HG03342 (cell line): ENCODE measurements around the gene PRCD.

Source experiments
- ATAC-seq: cut with Tn5 transposase; IDR thresholded peaks from one replicate; pipeline ENCODE4 v1.9.1; 2021; ENCODE audit warnings: mild to moderate bottlenecking, moderate library complexity; ENCODE audit not compliant: unreplicated experiment

PRCD gene

GRCh38 chr17:76538281-76538931 lies 1.4 kb upstream of the PRCD start:
- ATAC-seq, result no peak

- ATAC-seq, result no peak
Observed at GRCh38 chr17:76538941-76539570, 788 bp upstream of the PRCD start.

- no peak for ATAC-seq
Observed at GRCh38 chr17:76540381-76541300, 797 bp downstream of the PRCD start.

GRCh38 chr17:76541739-76542454 lies 2.1 kb downstream of the PRCD start:
- ATAC-seq, result no peak

GRCh38 chr17:76542566-76542971 lies 2.7 kb downstream of the PRCD start:
- no peak for ATAC-seq

GRCh38 chr17:76542984-76543383 lies 3.1 kb downstream of the PRCD start:
- no peak for ATAC-seq

- no peak for ATAC-seq
Observed at GRCh38 chr17:76543482-76543825, 3.6 kb downstream of the PRCD start.

- ATAC-seq, result no peak
Observed at GRCh38 chr17:76543826-76544545, 4.1 kb downstream of the PRCD start.

- no peak for ATAC-seq
Observed at GRCh38 chr17:76544546-76545365, 4.9 kb downstream of the PRCD start.

- ATAC-seq, result no peak
Observed at GRCh38 chr17:76545918-76546555, 6.2 kb downstream of the PRCD start.

- no peak for ATAC-seq
Observed at GRCh38 chr17:76546556-76547182, 6.8 kb downstream of the PRCD start.

- ATAC-seq, result no peak
Observed at GRCh38 chr17:76547183-76547641, 7.4 kb downstream of the PRCD start.

- ATAC-seq, result no peak
Observed at GRCh38 chr17:76547642-76548202, 7.9 kb downstream of the PRCD start.

- ATAC-seq, result no peak
Observed at GRCh38 chr17:76548378-76549214, 8.8 kb downstream of the PRCD start.

GRCh38 chr17:76549215-76549518 lies 9.3 kb downstream of the PRCD start:
- no peak for ATAC-seq

- ATAC-seq, result no peak
Observed at GRCh38 chr17:76549539-76549938, 9.7 kb downstream of the PRCD start.

- no peak for ATAC-seq
Observed at GRCh38 chr17:76550712-76551615, 11.1 kb downstream of the PRCD start.
